NCI-H2107 treated with DMSO at 0.1 percent for 48 hours (cell line): ENCODE measurements around the gene ADD2.
A peak's percentile ranks its signal among the peaks of the same experiment; 100 is the strongest.
"Not testable (repeated sequence)": the region's sequence is repeated elsewhere in the genome, so short reads cannot be mapped to it uniquely, and the experiment has no call there.

Experiments
- DNase-seq: peaks from one replicate; lab custom pipeline; 2025; ENCODE audit not compliant: unreplicated experiment; lab: John Stamatoyannopoulos, UW

Gene ADD2, protein sequence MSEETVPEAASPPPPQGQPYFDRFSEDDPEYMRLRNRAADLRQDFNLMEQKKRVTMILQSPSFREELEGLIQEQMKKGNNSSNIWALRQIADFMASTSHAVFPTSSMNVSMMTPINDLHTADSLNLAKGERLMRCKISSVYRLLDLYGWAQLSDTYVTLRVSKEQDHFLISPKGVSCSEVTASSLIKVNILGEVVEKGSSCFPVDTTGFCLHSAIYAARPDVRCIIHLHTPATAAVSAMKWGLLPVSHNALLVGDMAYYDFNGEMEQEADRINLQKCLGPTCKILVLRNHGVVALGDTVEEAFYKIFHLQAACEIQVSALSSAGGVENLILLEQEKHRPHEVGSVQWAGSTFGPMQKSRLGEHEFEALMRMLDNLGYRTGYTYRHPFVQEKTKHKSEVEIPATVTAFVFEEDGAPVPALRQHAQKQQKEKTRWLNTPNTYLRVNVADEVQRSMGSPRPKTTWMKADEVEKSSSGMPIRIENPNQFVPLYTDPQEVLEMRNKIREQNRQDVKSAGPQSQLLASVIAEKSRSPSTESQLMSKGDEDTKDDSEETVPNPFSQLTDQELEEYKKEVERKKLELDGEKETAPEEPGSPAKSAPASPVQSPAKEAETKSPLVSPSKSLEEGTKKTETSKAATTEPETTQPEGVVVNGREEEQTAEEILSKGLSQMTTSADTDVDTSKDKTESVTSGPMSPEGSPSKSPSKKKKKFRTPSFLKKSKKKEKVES

DNA sequence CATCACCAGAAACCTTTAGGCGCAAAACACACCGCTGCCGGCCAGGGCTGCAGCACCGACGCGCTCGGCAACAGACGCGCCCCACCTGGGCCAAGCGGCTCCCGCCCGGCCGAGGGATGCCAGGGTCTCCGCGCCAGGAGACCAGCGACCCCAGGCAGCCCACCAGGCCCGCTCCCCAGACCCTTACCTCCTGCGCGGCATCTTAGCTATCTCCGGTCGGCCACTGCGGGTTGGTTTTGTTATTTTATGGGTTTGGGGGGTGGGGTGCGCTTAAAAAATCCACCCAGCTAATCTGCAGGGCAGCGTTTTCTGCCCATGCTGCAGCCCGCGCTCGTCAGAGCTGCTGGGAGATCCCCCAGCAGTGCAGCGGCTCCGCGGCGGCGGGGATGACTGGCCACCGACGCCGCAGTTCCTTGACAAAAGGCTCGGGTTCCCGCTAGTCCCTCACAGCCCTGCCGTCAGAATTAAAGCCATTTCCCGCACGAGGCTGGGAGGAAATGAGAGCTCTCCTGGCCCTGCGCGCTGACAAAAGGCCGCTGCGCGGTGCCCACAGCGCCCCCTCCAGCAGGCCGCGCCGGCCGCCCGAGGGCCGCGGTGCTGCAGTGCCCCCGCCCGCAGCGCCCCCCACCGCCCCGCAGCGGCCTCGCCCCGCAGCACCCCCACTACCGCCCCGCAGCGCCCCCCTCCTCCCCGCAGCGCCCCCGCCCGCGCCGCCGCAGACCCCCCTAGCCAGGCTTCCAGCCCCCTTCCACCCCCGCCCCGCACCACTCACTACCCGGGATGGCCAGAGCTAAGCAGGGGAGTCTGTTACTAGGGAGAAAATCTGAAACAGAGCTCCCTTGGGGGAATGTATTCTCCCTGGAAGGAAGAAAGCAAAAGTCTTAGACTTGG, at the start of gene ADD2:
ADD2 (minus strand) TSS at position 502 of the 891 bp plus-strand sequence. CDS start 61,792 bp downstream, outside the sequence.
- DNase-seq = peak; percentile 22

DNA sequence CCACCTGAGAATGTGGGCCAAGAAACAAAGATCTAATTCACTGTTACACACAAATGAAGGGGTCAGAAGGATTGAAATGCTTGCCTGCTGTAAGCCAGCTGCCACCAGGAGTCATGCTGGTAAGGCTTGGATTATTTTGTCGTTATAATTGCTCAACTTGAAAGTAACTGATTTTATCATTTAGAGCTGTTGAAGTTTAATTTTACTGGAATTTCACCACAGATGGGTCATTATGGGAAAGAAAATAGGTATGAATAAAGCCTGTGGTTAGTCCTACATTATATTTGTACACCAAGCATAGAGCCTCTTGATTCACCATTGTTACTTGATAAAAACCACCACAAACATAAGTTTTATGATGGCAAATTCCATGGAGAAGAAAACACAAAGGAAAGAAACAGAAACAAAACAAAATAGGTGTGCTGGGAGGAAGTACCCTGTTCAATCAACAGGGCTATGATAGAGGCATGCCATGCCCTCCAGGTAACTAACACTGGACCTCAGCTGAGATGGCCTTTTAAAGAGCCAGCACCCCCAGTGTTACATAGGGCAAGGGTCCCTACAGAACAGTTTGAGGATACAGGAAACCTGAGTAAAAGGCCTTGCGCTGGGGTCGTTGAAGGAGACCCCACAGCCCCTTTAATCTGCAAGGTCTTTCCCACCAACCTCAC, 49.4 kb upstream of the ADD2 start:
- DNase-seq = peak; percentile 4

DNA sequence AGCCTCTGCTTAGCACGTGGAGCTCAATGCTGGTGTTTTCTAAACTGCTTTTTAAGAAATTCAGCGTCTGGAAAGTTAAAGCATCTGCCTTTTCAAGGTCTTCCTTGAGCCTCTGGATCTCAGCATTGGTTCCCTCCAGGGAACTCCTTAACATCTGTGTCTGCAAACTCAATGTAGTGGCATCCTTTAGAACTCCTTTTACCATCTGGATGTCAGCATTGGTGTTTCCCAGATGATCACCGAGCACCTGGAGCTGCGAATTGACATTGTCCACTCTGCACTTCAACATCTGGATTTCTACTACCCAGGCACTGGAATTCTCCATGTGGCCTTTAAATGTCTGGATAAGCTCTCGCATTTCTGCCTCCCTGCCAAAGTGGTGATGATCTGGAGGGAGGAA, 48.7 kb upstream of the ADD2 start:
- no peak for DNase-seq

DNA sequence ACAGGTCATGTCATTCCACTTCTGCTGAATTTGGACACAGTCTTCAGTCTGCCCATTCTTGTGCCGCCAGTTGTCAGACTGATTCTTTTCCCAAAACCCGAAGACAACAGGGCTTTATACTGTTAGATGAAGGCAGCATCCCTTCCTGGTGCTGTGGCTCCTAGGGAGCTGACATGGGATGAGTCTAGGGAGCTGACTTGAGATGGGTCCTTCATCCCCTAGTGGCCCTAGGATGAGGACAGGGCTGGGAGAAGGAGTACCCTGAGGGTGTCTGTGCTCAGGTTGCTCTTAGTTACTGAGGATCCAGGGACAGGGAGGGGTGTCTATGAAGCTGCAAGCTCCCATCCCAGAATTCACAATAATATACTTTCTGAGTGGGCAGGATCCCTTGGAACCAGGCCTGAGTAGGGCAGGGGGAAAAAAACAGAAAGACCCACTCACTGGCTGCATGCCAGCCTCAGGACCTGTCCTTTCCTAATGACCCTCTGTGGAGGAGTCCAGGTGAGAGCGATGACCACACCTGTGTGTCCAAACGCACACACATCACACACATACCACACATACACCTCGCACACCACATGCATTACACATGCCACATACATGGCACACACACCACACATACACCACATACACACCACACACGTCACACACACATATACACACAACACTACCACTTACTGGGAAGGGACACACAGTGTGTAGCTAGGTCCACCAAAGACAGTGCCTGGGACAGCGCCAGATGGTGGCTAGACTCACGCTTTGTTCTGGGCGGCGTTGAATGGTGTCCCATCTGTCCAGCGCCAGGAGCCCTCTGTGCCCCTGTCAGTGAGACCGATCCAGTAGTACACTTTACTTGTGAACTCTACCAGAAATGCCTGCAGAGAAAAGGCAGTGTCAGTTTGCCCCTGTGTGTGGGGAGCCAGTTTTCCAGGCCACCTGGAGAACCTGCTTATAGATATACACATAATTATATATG, 41.3 kb upstream of the ADD2 start:
- DNase-seq = no peak

DNA sequence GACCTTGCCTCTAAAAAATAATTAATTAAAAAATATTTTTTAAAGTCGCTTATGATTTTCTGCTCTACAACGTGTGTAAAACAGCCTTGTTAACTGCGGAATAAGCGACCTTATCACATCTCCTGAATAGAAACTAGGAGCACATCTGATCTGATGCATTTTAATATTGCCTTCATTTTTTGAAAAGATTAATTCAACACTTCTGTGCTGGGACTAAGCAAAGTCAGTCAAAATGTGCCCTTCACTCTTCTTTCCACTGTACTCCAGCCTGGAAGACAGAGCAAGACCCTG, 39.8 kb upstream of the ADD2 start:
- DNase-seq = no peak

DNA sequence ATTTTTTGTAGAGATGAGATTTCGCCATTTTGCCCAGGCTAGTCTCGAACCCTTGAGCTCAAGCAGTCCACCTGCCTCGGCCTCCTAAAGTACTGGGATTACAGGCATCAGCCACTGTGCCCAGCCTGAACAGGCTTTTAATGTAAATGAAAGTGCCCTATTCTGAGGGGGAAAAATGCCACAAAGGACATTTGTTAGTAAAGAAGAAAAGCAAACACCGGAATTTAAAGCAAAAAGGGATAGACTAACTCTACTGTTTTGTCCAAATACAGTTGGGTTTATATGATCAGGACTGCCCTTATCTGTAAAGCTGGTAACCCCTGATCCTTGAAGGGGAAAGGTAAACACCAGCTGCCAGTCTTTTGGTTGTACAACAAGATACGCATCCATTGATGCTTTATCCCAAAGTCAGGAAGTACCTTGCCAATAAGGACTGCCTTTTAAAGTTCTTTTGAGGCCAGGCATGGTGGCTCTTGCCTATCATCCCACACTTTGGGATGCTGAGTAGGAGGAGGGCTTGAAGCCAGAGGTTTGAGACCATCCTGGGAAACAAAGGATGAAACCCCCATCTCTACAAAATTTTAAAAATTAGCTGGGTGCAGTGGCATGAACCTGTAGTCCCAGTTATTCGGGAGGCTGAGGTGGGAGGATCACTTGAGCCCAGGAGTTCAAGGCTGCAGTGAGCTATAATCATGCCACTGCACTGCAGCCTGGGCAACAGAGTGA, 39.3 kb upstream of the ADD2 start:
- DNase-seq = no peak

DNA sequence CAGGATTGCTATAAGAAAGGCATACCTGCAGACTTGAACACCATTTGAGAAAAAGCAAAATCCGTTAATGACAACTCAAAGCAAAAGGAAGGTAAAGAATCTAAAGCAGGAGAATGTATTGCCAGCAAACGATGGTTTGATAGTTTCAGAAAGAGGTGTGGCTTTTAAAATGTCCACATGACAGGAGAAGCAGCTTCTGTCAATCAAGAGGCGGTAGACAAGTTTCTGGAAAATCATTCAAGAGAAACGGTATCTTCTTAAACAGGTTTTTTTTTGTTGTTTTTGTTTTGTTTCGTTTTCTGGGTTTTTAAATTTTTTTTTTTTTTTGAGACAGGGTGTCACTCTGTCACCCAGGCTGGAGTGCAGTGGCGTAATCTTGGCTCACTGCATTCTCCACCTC, 38.6 kb upstream of the ADD2 start:
- DNase-seq = no peak

DNA sequence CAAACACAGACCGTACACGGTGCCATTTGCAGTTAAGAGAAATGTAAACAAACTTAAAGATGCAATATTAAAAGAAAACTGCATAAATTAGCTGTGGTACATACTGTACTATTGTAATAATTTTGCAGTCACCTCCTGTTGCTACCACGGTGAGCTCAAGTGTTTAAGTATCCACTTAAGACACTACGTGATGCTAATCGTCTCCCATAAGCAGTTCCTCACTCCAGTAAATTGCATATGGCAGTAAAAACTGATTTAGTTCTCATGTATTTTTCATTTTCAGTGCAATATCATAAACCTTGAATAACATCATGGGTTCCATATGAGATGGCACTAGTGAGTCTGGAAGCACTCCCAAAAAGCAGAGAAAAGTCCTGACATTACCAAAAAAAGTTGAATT, 38.0 kb upstream of the ADD2 start:
- peak; percentile 6 for DNase-seq

DNA sequence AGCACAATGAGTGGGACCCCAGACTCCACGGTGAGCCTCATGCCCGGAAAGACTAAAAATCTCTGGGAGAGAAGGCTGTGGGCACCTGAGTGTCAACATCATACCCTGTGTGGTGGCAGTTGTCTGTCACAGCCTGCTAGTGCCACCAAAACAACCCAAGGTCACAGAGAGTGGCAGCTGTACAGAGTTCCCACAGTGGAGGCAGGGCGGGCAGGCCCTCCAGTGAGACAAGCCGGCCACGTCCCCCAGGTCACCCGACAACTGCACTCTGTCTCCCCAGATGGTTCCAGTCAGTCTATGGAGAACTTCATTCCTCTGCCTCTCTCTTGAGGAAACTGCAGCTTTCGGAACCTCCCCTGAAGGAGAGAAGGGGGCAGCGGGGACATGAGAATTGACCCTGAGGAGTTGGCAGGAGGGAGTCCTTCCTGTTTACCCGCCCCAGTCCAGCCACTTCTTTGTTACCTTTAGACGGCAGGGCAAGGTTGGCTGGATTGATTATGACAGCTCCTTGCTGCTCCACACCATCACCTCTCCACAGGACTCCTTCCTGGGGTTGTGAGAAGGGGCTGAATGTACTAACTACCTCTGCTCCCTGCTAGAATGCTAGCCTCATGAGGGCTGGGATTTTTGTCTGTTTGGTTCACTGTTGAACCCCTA, 33.7 kb upstream of the ADD2 start:
- no peak for DNase-seq

DNA sequence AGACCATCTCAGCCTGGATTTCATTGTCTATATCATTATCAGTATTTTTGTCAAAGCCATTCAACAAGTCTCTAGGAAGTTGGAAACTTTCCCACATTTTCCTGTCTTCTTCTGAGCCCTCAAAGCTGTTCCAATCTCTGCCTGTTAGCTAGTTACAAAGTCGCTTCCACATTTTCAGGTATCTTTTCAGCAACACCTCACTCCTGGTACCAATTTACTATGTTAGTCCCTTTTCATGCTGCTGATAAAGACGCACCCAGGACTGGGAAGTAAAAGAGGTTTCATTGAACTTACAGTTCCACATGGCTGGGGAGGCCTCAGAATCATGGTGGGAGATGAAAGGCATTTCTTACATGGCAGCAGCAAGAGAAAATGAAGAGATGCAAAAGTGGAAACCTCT, 31.7 kb upstream of the ADD2 start:
- DNase-seq = no peak

DNA sequence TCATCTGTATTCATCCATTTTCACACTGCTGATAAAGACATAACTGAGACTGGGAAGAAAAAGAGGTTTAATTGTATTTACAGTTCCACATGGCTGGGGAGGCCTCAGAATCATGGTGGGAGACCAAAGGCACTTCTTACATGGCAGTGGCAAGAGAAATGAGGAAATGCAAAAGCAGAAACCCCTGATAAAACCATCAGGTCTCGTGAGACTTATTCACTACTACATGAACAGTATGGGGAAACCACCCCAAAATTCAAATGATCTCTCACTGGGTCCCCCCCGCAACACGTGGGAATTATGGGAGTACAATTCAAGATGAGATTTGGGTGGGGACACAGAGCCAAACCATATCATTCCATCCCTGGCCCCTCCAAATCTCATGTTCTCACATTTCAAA, 30.0 kb upstream of the ADD2 start:
- not testable (repeated sequence) for DNase-seq

DNA sequence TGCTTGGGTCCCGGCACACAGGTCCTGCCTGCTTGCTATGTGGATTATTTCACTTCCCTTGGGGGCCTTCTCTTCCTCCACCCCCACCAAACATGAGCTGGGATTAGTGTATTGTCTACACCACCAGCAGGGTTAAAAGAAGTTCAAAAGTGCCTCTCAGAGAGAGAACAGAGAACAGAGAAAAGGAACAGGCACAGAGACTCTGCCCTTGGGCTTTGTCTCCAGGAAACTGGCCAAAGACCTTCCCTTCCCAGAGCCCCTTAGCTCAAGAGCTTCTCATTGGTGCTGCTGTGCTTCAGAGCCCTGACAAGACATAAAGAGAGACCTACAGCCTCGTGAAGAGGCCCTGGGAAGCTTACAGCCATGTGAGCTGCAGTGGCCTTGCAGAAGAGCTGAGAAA, 29.5 kb upstream of the ADD2 start:
- no peak for DNase-seq

DNA sequence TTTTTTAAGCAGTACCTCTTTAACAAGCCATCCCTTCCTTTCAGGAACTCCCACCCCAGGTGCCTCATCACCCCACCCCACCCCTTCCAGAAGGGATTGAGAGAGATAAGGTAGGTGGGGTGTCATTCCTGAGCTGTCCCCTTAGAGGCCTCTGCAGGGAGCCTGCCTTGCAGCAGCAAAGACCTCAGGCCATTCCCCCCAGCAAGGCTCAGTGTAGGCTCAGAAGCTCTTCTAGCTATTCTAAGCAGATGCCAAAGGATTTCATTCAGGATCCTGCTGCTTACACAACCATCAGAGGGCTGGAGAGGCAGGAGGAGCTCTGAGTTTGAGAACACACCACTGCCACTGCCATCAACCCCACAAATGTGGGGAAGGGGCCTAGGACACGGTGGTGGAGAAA, 28.3 kb upstream of the ADD2 start:
- DNase-seq = no peak

DNA sequence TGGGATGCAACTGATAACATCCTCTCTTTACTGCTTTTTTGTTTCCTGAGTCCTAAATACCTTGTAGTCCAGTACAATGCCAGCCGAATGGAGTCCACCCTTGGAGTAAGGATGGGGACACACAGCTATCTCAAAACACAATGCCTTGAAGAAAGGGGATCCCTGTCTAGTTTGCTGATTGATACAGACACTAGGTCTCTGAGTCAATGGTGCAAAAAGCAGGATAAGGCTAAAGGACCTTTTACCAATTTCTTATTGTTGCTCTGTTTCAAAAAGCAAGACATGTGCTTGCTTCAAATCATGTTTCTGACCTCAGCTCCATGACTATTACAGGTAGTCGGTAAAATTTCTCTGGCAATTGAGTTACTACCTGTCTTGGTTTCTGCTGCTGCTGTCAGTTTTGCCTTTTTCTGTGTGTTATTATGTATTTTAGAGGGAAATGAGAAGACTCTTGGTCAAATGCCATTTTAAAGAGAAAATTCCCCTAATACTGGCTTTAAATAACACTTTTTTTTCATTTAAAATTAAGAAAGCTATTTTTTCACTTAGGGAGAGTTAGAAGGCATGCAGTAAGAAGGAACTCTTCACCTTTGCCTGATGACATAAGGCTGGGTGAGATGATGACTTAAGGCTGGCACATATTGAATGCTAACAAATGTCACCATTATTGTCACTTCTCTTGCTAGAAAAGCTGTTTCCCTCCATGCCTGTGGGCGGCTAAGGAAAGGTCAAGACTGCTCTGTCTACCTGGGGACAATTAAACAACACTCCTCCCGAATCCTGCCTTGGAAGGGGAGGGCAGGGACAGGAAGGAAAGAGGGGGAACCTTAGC, 27.4 kb upstream of the ADD2 start:
- no peak for DNase-seq

DNA sequence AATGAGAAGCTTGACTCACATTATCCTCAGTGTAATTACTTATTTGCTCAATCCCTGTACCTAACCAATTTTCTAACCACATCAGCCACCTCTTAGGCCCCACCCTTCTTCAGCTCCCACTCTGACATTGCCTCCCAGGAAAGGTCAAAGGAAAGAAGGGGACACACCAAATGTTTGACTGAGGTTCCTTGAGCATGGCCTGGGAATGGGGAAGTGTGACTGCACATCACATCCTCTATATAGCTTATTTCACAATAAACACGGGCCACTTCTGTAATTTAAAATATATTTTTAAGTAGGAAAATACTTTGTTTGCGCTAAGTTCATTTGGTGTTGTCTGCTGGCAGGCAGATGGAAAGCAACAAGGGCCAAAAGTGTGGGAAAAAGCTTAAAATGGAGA, 25.4 kb upstream of the ADD2 start:
- DNase-seq = no peak

DNA sequence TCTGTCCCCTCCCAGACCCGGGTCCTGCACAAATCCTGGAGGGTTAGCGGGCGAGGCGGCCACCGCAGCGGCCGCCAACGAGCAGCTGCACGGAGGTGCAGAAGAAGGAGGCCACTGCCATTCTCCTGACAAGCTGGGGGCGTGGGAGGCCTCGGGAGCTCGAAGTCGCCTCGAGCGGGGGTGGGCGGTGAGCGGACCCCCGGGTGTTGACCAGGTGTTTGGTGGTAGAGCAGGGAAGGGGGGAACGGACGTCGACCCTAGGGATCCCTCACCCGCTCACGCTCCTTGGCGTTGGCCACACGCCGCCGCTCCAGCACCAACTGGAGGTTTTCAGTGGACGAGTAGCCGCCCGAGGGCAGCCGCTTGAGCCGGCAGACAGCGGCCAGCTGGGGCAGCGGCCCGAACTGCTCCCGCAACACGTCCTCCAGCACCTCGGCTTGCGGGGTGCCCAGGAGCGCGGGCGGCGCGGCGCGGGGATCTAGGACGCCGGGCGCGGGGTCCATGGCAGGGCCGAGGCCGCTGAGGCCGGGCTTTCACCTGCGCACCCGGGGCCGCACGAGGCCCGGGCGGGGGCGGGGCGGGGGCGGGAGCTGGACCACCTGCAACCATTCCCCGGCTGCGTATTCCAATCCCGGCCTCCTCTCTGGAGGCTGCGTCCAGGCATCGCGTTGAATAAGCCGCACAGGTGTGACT, 22.3 kb upstream of the ADD2 start, which contains the start of gene FIGLA:
FIGLA (minus strand) TSS at position 508 of the 693 bp plus-strand sequence; CDS start at position 503, 5 bp downstream.
- no peak for DNase-seq
